Measurements from ENCODE around the gene DEAF1.
A peak's percentile ranks its signal among the peaks of the same experiment; 100 is the strongest.

DNA sequence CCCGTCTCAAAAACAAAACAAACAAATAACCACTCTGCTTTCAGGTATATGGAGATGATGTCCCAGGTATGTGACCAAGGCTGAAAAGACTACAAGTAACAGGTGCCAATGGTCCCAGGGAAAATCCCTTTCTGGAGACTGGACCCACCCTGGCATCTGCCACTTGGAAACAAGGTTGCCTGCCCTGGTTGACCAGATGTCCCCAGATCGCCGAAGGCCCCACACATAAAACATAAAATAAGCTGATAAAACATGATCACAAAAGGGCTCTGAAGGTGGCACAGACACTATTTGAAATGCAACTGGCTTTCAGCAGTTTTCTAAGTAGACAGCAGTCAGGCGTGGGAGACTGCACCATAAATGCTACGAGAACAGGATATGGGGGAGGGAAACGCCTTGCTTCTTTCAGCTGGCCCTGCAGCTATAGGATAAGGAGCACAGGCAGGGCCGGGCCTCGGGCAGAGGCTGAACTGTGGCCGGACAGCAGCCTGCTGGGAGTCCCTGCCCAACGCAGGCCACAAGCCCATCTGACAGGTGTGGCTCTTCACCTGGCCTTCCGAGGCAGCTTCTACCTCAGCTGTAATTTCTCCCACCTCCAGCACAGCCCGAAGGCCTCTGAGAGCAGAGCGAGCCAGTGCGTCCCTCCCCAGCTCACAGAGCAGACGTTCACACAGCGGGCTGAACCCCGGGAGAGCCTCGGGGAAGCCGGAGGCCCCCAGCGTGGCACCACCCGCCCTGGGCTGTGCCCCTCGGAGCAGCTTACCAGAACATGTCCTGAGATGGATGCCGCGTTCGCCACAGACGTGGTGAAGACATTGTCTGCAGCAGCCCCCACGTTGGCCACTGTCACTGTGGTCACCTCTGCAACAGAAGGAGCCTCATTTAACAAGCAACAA lies 4.0 kb downstream of the DEAF1 start:
- TF ChIP-seq, protein P1, sequence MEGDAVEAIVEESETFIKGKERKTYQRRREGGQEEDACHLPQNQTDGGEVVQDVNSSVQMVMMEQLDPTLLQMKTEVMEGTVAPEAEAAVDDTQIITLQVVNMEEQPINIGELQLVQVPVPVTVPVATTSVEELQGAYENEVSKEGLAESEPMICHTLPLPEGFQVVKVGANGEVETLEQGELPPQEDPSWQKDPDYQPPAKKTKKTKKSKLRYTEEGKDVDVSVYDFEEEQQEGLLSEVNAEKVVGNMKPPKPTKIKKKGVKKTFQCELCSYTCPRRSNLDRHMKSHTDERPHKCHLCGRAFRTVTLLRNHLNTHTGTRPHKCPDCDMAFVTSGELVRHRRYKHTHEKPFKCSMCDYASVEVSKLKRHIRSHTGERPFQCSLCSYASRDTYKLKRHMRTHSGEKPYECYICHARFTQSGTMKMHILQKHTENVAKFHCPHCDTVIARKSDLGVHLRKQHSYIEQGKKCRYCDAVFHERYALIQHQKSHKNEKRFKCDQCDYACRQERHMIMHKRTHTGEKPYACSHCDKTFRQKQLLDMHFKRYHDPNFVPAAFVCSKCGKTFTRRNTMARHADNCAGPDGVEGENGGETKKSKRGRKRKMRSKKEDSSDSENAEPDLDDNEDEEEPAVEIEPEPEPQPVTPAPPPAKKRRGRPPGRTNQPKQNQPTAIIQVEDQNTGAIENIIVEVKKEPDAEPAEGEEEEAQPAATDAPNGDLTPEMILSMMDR (IDR thresholded peaks at IDR 0.05 in 2 of 3, conservative IDR thresholded peaks at IDR 0.05 in 1 of 3; ENCODE audit: insufficient read depth in 2 of 3, low read depth in 1 of 3, low read length in 3 of 3), result no peak
- no peak for TF ChIP-seq HIVEP1 (CRISPR knock-in tag; IDR thresholded peaks at IDR 0.05)
- TF ChIP-seq SMAD4 (CRISPR knock-in tag; conservative IDR thresholded peaks at IDR 0.05), result peak; percentile 68; the same call in 1 of the 2 replicates
- TF ChIP-seq POLR2A (conservative IDR thresholded peaks at IDR 0.05), result no peak
- TF ChIP-seq L3MBTL2 (IDR thresholded peaks at IDR 0.05), result peak; percentile 24; the same call in 1 of the 2 replicates
- TF ChIP-seq, protein P2, sequence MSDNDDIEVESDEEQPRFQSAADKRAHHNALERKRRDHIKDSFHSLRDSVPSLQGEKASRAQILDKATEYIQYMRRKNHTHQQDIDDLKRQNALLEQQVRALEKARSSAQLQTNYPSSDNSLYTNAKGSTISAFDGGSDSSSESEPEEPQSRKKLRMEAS (CRISPR knock-in tag; IDR thresholded peaks at IDR 0.05), result peak; percentile 74
- peak; percentile 50; the same call in 1 of the 2 replicates for TF ChIP-seq ETV5 (CRISPR knock-in tag; IDR thresholded peaks at IDR 0.05; ENCODE audit: low read depth)
- TF ChIP-seq, protein P3, sequence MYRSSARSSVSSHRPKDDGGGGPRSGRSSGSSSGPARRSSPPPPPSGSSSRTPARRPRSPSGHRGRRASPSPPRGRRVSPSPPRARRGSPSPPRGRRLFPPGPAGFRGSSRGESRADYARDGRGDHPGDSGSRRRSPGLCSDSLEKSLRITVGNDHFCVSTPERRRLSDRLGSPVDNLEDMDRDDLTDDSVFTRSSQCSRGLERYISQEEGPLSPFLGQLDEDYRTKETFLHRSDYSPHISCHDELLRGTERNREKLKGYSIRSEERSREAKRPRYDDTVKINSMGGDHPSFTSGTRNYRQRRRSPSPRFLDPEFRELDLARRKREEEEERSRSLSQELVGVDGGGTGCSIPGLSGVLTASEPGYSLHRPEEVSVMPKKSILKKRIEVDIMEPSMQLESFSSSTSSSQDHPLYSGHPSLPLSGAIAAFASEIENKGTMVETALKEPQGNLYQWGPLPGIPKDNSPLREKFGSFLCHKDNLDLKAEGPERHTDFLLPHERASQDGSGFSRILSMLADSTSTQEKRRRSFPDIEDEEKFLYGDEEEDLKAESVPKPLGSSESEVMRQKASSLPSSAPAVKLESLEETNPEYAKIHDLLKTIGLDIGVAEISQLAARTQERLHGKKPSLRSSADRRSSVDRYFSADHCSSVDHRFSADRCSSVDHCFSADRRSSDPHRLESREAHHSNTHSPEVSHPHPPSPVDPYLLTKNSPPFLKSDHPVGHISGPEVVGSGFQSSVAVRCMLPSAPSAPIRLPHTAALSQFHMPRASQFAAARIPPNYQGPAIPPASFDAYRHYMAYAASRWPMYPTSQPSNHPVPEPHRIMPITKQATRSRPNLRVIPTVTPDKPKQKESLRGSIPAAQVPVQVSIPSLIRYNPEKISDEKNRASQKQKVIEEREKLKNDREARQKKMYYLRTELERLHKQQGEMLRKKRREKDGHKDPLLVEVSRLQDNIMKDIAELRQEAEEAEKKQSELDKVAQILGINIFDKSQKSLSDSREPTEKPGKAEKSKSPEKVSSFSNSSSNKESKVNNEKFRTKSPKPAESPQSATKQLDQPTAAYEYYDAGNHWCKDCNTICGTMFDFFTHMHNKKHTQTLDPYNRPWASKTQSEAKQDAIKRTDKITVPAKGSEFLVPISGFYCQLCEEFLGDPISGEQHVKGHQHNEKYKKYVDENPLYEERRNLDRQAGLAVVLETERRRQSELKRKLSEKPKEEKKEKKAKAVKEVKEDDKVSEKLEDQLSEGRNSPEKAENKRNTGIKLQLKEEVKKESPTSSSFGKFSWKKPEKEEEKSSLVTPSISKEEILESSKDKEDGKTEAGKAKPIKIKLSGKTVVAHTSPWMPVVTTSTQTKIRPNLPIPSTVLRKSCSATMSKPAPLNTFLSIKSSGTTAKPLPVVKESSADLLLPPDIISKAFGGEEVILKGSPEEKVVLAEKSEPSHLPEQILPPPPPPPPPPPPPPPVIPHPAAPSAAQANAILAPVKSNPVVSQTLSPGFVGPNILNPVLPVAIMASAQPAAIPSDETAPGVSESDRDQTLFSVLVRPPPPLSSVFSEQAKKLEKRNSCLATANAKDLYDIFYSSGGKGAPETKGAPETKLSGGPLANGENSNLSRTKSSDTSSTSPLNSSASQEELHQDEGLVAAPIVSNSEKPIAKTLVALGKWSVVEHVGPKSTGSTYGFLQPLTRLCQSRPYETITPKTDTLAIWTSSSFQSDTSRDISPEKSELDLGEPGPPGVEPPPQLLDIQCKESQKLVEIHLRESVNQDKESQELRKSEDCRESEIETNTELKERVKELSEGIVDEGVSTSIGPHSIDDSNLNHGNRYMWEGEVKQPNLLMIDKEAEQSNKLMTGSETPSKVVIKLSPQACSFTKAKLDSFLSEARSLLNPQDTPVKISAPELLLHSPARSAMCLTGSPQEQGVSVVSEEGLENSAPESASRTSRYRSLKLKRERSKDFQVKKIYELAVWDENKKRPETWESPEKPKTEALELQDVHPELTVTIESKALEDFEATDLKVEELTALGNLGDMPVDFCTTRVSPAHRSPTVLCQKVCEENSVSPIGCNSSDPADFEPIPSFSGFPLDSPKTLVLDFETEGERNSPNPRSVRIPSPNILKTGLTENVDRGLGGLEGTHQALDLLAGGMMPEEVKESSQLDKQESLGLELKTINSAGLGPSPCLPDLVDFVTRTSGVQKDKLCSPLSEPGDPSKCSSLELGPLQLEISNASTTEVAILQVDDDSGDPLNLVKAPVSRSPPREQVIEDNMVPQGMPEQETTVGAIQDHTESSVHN (IDR thresholded peaks at IDR 0.05; ENCODE audit: borderline replicate concordance in 1 of 2, low read depth in 1 of 2), result no peak
- TF ChIP-seq TAL1 (IDR thresholded peaks at IDR 0.05), result peak; percentile 69; the same call in 1 of the 2 replicates
- TF ChIP-seq, protein P4, sequence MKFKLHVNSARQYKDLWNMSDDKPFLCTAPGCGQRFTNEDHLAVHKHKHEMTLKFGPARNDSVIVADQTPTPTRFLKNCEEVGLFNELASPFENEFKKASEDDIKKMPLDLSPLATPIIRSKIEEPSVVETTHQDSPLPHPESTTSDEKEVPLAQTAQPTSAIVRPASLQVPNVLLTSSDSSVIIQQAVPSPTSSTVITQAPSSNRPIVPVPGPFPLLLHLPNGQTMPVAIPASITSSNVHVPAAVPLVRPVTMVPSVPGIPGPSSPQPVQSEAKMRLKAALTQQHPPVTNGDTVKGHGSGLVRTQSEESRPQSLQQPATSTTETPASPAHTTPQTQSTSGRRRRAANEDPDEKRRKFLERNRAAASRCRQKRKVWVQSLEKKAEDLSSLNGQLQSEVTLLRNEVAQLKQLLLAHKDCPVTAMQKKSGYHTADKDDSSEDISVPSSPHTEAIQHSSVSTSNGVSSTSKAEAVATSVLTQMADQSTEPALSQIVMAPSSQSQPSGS (CRISPR knock-in tag; IDR thresholded peaks at IDR 0.05), result no peak
- no peak for TF ChIP-seq CREB1 (IDR thresholded peaks at IDR 0.05)
- TF ChIP-seq CREB1 (CRISPR knock-in tag; IDR thresholded peaks at IDR 0.05), result no peak
- TF ChIP-seq CBX2 (IDR thresholded peaks at IDR 0.05; ENCODE audit: insufficient read depth, low read length, poor library complexity, severe bottlenecking), result no peak
- TF ChIP-seq, protein P5, sequence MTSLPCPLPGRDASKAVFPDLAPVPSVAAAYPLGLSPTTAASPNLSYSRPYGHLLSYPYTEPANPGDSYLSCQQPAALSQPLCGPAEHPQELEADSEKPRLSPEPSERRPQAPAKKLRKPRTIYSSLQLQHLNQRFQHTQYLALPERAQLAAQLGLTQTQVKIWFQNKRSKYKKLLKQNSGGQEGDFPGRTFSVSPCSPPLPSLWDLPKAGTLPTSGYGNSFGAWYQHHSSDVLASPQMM (CRISPR knock-in tag; IDR thresholded peaks at IDR 0.05), result no peak
